Mucosa of descending colon (tissue), 3 donors: Measurements from ENCODE around the gene OGT. TPM values are rescaled to one million over a fixed set of nuclear protein-coding genes. Genes with fewer than 3 reads are reported as not detected.
A peak's percentile ranks its signal among the peaks of the same experiment; 100 is the strongest.

ENCODE experiments used
- ATAC-seq: fragments of 200-7000 bp; cut with Tn5 transposase; one replicate; pipeline ENCODE4 v1.9.1; 2020; ENCODE audit warnings: mild to moderate bottlenecking, moderate library complexity
- DNase-seq, 3 donors: peaks; one replicate each; pipeline ENCODE4 v3.0.0-alpha.2; 2020
- H3K36me3 ChIP-seq: fragments of 200-600 bp; one replicate; pipeline ENCODE4 v1.8.0; 2021; ENCODE audit warnings: low read depth, mild to moderate bottlenecking
- H3K4me1 ChIP-seq: fragments of 200-600 bp; one replicate; pipeline ENCODE4 v1.8.0; 2021; ENCODE audit warnings: low read depth, mild to moderate bottlenecking
- H3K4me3 ChIP-seq: fragments of 200-600 bp; one replicate; pipeline ENCODE4 v1.8.0; 2021; ENCODE audit warnings: mild to moderate bottlenecking
- H3K9me3 ChIP-seq: fragments of 200-600 bp; one replicate; pipeline ENCODE4 v1.8.0; 2021; ENCODE audit warnings: mild to moderate bottlenecking
- intact Hi-C, 2 donors: fragments of 100-400 bp; cut with DNase I in 1 of 2; cut with micrococcal nuclease in 1 of 2; formaldehyde crosslinking; loops; one replicate each; pipeline versions ENCODE4 v1.11.0 to v1.11.1; 2022; cut with DNase I, micrococcal nuclease
- total RNA-seq, 3 donors: library from RNA; stranded (reverse); fragmentation: NEBNext Ultra II Directional in 2 of 3; extraction: Animal tissue kit (Norgen Biotek cat#: 25700) in 2 of 3; gene quantifications; one replicate each; pipeline versions ENCODE4 v1.2.1 to v1.2.4, GENCODE V29; 2021 to 2023
- TF ChIP-seq, protein P1 (sequence below): fragments of 200-600 bp; IDR thresholded peaks from one replicate; pipeline ENCODE4 v1.8.0; 2022; ENCODE audit warnings: antibody characterized with exemption, mild to moderate bottlenecking
- donor health status: DM: no; HTN: no; CAD: no; lungs with moderate emphysema.
- donor health status: DM: no; HTN: no; CAD: no.
- donor health status: DM: no; HTN: yes; CAD: no.

Gene OGT
- total RNA-seq, 3 donors from 2014 or later = 89.4 to 133 (median 120) TPM

DNA sequence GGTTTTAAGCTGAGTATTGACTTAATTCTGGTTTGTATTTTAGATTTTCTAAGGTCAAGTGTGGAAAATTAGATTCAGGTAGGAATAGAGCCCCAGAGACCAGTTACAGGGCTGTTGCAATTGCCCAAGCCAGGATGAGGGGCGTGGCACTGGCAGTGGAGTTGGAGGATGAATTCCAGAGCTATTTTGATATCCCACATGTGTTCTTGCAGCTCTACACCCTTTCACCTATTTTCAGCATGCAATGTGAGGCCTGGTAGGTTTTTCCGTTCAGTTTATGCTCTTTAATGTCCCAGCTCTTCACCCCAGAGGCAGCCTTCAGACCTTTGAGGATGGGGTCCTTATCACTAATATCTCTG lies 17.9 kb upstream of the OGT start:
- DNase-seq = no peak
- intact Hi-C loops = no loop called here
- TF ChIP-seq, protein P1, sequence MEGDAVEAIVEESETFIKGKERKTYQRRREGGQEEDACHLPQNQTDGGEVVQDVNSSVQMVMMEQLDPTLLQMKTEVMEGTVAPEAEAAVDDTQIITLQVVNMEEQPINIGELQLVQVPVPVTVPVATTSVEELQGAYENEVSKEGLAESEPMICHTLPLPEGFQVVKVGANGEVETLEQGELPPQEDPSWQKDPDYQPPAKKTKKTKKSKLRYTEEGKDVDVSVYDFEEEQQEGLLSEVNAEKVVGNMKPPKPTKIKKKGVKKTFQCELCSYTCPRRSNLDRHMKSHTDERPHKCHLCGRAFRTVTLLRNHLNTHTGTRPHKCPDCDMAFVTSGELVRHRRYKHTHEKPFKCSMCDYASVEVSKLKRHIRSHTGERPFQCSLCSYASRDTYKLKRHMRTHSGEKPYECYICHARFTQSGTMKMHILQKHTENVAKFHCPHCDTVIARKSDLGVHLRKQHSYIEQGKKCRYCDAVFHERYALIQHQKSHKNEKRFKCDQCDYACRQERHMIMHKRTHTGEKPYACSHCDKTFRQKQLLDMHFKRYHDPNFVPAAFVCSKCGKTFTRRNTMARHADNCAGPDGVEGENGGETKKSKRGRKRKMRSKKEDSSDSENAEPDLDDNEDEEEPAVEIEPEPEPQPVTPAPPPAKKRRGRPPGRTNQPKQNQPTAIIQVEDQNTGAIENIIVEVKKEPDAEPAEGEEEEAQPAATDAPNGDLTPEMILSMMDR = no peak
- H3K4me3 ChIP-seq = no peak overlapping the region
- ATAC-seq = no peak
- H3K36me3 ChIP-seq = no peaks in the 10 kb centered on the region
- no peaks in the 10 kb centered on the region for H3K9me3 ChIP-seq
- no peaks in the 10 kb centered on the region for H3K4me1 ChIP-seq

DNA sequence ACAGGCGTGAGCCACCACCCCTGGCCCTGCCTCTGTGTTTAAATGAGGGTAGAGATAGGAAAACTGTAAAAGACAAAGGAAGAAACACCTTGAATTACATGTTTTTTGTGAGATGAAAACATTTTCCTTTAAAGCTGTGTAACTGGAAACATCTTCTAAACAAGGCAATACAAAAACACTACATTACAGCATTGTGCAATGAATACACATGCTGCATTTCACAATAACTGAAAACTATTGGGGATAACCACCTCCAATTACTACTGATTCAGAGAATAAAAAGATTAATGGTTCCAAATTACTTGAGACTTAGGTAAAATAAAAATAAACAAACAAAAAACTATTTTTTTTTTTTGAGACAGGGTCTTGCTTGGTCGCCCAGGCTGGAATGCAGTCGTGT lies 7.6 kb upstream of the OGT start:
- intact Hi-C loops = no loop called here
- DNase-seq (no peak), ATAC-seq (no peak)
- H3K9me3 ChIP-seq = no peaks in the 10 kb centered on the region
- no peaks in the 10 kb centered on the region for H3K4me1 ChIP-seq
- TF ChIP-seq, protein P1 = no peak
- no peaks in the 10 kb centered on the region for H3K36me3 ChIP-seq
- H3K4me3 ChIP-seq = no peak overlapping the region

DNA sequence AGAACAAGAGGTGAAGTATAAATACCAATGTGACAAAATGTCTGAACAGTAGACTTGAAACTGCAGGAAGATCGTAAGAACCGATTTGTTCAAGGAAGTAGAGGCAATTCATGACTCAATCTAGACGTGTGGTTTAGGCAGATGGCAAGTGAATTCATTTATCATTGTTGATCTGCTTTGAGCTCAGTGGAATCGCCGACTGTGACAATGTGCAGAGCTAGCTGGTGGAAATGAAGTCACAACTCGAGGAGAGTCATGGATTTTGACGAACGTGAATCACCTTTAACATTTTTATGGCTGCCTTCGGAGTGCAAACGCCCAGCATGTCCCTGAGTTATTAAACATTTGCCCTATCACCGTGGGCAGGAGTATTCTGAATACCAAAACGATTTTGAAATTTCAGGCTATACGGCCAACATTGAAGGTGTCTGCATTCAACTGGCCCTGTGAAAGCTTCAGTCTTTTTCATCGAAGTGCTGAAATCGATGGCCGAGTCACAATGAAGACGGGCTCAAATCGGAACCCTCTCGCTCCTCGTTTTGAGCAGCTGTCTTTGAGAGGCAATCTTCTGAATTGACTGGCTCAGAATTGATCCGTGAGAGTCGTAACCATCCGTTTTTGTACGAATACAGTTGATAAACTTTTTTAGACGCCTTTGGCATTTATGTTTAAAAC lies 689 bp upstream of the OGT start:
- TF ChIP-seq, protein P1 = no peak
- H3K4me1 ChIP-seq = no peaks in the 10 kb centered on the region
- peak; percentile 58 for ATAC-seq
- intact Hi-C loops = no loop called here
- no peaks in the 10 kb centered on the region for H3K9me3 ChIP-seq
- peak in 2 of 3 donors; percentile 26 to 47 for DNase-seq
- H3K36me3 ChIP-seq = no peaks in the 10 kb centered on the region
- H3K4me3 ChIP-seq = no peak overlapping the region

DNA sequence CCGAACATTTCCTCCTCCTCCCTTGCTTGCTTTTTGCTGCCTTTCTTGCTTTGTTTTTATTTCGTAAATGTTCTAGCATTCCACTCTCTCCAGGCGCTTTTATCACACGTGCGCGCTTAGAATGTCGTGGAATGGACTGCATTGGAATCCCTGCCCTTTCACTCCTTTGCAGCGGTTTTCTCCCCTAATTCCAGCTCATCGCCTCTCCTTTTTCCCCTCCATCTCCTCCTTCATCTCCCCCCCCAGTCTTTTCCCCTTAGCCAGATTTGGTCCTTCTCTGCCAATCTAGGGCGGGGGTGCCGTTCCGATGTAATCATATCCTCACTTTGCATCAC lies 579 bp downstream of the OGT start:
- Histone ChIP-seq H3K4me3 (peak overlapping the region; percentile 48), H3K9me3 (no peaks in the 10 kb centered on the region), H3K36me3 (no peaks in the 10 kb centered on the region), H3K4me1 (no peaks in the 10 kb centered on the region)
- intact Hi-C loops = no loop called here
- ATAC-seq = no peak
- DNase-seq = peak in 1 of 3 donors; percentile 17
- TF ChIP-seq, protein P1 = no peak

DNA sequence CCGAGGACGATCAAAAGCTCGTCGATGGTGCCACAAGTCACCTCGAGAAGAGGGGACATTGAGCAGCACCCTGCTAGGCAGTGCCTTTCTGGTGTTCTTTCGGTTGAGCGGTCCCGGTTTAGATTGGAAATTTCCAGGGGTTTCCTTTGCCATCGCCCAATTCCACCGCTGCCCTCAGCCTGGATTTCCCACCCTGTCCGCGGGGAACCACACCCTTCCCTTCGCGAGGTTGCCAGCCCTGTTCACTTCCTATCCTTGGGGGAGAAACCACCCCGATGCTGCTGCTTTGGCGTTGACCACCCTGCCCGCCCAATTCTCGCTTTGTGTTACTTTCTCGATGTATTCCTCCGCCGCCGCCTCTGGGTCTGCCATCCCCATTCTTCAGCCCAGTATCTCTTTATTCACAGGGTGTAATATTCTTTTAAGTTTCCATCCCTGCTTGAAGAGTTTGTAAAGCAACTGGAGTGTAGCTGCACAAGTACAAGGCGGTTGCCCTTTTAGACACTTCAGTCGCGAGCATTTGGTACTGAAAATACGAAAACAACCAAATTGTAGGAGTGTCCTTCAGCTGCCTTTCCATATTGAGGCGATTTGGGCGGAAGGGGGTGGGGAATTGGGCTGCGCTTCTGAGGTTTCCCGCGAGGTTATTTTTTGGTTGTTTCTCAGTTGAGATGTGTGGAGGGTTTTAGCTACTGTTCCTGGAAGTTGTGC lies 1.1 kb downstream of the OGT start:
- no peaks in the 10 kb centered on the region for H3K4me1 ChIP-seq
- intact Hi-C loops = no loop called here
- peak overlapping the region; percentile 48 for H3K4me3 ChIP-seq
- TF ChIP-seq, protein P1 = no peak
- no peaks in the 10 kb centered on the region for H3K36me3 ChIP-seq
- ATAC-seq = peak; percentile 34
- DNase-seq = peak; percentile 49 to 64 (median 50)
- no peaks in the 10 kb centered on the region for H3K9me3 ChIP-seq
